Activated CD8-positive, alpha-beta memory T cell treated with anti-CD3 and anti-CD28 coated beads, Interleukin-2, amount 50 U/mL, for 24 hours (primary cell): ENCODE measurements around the gene DTNB.
"Not testable (repeated sequence)": the region's sequence is repeated elsewhere in the genome, so short reads cannot be mapped to it uniquely, and the experiment has no call there.

Experiments
- DNase-seq: peaks from one replicate; pipeline ENCODE4 v3.0.0-alpha.2; 2020; ENCODE audit errors: extremely low read depth

Gene DTNB

DNA sequence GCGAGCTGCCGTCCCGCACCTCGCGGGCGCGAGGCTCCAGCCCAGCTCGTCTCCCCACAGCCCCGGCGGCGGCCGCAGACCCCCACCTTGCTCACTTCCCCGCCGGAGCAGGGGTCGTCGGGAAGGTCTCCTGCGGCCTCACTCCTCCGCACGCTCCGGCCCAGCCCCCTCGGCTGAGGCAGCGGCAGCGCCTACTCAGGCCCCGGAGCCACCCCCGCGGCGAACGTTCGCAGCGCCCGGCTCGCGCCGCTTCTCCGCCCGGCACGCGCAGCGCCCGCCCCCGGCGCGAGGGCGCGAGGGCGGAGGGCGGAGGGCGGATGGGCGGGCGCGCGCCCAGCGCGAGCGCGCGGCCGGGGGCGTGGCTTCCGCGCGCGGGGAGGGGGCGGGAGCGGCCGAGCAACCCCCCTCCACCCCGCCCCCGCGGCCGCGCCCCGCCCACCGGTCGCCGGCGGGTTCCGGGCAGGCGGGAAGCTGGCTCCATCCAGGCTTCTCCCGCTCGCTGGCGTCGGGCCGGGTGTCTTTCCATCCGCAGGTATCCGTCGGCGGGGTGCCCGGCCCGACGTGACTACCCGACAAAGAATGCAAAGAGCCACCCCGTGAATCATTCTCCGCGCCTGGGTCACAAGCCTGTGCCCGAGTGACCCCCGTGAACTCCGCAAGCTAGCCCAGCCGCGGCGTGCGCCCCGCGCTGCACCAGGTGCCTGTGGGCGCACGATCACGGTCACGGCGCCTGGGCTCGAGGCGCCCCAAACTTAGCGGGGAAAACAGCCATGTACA is at the start of gene DTNB:
Gene DTNB, minus strand, starts transcription at position 278 of the 777 bp plus-strand sequence. CDS start 20,917 bp downstream, outside the sequence.
- DNase-seq, result no peak

DNA sequence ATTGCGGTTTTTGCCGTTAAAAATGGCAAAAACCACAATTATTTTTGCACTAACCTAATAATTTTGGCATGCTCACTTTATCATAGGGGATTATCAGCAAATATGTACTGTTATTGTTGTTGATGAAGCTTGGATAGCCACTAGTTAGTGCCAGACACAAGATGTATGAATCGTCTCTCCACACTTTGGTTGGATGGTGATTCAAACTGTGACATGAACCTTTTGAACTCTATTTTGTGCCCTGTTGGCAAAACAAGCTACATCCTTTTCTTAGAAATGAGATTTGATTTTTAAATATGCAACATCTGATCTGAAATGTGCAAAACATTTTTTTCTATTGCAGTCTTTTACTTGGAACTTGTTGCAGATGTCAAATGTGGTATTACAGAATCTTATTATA is 48.8 kb upstream of the DTNB start:
- DNase-seq, result no peak

DNA sequence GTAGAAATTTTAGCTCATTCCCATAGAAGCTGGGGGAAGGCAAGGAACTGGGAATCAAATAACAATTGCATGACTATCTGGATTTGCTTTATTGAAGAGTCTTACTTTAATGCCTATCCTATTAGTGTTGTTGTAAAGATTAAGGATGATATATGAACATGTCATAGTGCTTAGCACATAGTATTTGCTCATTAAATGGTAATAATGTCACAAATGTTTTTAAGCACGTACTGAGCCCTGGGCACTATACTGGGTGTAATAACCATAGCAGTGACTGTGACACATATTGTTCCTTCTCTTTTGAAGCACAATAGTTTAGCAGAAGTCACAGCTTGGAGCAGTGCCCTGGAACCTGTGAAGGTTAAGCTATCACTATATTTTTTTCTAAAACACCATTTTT is 47.2 kb upstream of the DTNB start:
- DNase-seq, result no peak

DNA sequence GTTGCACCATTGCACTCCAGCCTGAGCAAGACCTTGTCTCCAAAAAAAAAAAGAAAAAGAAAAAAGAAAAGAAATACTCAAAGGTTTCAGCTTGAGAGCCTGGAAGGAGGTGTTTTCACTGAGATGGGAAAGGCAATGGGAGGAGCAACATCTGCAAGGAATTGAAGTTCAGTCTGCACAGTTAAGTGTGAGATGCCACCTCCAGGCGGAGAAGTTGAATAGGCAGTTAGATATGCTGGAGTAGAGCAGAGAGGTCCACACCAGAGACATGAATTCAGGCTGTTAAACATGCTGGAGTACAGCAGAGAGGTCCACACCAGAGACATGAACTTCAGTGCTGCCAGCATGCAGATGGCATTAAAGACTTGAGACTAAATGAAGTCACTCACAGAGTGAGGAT is 41.4 kb upstream of the DTNB start:
- DNase-seq, result no peak

DNA sequence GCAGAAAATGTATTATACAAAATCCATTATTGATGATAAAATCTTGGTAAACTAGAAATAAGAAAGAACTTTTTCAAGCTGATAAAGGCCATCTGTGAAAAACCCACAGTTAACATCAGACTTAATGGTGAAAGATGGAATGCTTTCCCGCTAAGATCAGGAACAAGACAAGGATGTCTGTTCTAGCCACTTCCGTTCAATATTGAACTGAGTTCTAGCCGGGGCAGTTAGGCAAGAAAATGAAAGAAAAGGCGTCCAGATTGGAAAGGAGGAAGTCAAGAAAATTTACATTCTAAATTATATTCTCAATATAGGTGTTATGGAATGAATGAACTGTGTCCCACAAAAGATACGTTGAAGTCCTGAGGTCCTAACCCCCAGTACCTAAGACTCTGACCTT is 39.1 kb upstream of the DTNB start:
- DNase-seq, result no peak

DNA sequence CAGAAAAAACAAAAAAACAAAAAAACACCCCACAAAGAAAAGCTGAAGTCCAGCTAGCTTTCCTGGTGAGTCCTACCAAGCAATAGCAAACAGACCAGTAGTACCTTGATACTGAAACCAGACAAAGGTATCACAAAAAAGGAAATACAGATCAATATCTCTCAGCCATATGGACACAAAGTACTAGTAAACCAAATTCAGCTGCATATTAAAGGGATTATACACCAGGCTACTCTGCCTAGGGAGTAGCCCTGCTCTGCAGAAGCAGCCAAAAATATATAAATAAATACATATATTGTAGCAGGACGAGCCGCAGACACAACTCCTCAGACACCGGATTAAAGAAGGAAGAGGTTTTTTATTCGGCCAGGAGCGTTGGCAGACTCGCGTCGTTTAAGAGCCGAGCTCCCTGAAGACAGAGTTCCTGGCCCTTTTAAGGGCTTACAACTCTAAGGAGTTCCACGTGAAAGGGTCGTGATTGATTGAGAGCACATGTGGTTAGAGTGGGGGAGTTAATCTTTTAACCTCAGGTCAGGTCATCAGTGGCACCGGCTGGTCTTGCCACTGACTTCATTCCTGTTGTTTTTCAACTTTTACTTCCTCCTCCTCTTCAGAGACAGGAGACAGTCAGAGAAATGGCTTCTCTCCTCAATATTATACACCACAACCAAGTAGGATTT is 38.4 kb upstream of the DTNB start:
- no peak for DNase-seq

DNA sequence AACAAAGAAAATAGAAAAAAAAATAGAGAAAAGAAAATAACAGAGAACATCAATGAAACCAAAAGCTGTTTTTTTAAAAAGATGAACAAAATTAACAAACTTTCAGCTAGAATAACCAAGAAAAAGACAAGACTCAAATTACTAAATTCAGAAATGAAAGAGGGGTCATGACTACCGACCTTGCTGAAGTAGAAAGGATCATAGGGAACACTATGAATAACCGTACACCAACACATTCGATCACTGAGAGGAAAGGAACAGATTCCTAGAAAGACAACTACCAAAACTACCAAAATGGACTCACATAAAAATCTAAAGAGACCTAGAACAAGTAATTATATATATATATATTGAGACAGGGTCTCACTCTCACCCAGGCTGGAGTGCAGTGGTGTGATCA is 37.4 kb upstream of the DTNB start:
- DNase-seq, result no peak

DNA sequence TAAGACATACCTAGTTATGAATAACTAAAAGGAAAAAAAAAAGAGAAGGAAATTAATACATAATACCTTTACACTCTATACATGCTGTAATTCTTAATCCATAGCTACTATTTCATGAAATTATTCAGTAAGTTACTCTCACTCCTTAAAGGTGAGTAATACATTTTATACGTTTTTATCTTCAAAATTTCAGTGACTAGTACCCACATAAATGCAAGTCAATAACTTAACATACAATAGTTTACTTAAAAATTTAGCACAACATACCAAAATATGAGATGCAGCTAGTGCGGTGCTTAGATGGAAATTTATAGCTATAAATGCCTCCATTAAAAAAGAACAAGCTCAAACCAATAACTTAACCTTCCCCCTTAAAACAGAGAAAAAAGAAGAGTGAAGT is 36.0 kb upstream of the DTNB start:
- DNase-seq, result no peak

DNA sequence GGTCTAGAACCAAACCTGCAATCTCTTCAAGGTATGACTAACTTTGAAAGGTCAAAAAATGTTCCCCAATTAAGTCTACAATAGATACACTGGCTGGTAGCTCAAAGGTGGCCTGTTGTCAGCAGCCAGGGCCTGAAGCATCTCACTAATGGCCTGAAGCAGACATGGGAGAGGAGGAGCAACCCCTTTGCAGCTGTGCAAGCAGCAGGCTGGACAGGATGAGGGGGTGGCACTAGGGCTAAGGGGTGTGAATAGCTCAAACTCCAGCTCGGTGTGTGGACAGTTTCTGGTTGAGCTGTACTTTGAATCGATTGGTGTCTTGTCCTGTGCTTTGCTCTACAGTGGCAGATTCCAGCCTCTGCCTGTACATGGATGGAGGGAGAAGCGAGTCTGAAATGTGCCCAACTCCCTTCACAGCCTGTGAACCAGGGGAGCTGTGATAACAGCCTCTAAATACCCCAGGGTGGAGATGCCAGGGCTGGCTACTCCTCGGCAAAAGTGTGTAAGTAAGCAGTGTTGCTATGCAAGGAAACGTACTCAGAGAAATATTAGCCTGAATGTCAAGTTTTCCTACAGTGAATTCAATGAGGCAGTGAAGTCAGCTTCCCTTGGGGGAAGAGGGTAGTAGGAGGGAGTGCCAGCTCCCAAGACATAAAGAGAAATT is 34.7 kb upstream of the DTNB start:
- DNase-seq, result no peak

DNA sequence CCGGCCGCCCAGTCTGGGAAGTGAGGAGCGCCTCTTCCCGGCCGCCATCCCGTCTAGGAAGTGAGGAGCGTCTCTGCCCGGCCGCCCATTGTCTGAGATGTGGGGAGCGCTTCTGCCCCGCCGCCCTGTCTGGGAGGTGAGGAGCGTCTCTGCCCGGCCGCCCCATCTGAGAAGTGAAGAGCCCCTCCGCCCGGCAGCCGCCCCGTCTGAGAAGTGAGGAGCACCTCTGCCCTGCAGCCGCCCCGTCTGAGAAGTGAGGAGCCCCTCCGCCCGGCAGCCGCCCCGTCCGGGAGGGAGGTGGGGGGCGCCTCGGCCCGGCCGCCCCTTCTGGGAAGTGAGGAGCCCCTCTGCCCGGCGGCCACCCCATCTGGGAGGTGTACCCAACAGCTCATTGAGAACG is 32.2 kb upstream of the DTNB start:
- not testable (repeated sequence) for DNase-seq

DNA sequence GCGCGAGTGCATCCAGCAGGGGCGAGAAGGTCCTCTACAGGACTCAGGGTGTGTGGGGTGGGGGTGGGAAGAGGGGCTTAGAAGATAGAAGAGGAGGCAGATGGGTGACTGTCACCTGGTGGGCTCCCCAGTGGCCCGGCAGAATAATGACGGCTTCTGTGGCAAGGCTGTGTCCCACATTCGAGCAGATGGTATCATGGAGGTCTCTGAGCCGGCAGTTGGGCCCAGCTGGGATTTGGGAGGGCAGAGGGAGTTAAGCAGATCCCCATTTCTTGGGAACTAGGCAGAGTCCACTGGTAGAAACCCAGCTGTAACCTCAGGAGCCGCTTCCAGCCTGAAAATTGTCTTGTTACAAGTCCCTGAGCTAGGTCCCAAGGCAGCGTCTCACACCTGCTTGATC is 28.4 kb upstream of the DTNB start:
- no peak for DNase-seq

DNA sequence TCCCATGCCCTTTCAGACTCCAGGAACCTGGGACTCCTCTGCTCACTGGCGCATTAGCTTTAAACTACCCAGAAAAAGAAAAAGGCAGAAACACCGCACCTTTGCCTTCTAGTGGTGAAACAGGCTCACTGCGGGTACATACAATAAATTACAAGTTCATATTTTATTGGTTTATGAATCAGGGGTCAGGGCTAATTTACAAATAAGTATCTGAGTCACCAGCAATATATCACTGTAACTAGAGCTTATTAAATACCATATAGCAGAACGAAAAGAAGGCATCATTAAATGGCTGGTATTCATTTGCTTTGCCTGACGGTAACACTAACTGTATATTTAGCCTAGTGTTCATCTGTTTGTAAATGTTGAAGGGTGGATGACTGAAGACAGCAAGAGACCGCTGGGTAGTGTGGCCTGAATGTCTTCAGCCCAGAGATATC is 26.9 kb upstream of the DTNB start:
- no peak for DNase-seq

DNA sequence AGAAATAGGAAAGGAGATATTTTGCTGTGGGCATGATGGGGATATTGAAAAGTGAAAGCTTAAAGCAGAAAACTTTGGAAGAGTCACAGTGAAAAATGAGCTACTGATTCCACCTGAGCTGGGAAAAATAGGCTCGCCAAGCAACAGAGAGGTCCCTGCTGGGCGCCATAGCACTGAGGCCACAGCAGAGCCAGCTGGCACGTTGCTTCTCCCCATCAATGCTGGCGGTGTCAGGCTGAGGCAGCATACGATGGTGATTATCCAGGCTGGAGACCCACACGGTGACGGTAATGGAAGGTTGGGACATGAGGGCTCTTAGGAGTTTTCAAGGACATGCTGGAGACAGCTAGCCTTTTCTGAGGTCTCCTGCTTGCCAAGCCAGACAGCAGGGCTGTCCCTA is 25.8 kb upstream of the DTNB start:
- no peak for DNase-seq

DNA sequence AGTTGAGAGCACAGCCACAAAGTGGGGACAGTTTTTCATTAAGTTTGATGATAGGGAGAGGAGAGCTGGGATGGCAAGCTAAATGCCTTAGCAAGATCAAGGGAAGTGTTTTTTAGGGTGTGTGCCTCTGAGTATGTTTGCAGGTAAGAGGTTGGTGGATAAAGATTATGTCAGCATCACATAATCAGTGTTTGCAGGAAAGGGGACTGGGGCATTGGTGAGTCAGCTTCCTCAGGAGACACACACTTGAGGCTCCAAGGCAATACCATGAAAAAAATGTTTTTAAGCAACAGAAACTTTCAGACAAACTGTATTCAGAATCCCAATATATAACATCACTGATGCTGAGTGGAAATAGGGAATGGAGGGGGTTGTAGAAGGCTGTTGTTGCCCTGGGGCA is 25.4 kb upstream of the DTNB start:
- no peak for DNase-seq

DNA sequence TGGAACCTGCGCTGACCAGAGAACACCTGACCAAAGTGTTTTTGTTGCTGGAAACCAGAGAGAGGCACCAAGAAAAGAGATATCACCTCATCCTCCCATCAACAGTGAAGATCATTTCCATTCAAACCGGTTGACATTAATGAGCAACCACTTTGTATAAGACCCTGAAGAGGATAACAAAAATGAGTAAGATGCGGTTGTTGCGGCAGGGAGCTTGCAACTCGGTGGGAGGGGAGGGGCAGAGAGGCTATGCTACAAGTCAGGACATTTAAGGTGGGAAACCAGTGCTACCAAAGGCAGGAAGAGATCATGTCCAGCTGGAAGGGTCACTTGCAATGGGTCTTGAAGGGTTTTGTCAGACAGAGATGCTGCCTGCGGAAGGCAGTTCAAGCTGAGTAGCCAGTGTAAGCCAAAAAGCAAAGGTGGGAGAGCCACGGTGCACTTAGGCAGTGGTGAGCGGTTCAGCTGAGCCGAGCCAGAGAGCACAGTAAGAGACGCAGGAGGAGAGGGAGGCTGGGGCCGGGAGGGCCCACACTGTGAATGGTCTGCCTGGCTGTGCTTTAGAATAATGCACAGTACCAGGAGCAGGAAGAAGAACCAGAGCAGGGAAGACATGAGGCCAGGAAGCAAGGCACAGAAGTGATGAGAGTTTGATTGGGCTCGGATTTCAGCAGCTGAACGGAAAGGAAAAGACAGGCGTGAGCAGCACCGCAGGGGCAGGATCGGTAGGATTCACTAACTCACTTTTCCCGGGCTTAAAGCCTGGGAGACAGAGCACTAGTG is 24.4 kb upstream of the DTNB start:
- no peak for DNase-seq

DNA sequence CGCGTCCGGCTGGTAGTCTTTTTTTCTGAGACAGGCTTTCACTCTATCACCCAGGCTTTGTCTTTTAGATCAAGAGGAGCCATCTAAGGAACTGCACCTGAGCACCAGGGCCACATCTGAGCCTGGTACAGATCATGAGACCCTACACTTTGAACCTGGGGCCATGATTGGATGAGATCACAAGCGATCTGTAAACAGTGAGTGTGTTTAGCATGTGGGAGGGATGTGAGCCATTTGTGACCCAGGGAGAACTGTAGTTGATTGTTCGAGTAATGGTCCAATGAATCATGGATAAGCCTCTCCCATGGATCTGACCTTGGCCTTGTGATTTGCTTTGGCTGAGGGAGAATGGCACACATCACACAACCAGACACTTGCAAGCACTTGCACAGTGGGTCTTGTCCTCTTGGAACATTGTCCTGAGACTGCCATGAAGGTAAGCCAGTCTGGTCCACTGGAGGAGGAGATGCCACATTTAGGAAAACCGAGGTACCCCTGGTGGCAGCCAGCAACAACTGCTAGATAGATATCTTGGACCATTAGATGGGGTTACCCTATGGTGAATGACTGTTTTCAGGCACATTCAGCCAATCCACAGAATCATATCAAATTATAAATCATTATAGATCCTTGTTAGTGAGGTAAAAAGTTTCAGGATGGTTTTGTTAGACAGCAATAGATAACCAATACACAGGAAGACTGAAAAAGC is 19.5 kb upstream of the DTNB start:
- no peak for DNase-seq

DNA sequence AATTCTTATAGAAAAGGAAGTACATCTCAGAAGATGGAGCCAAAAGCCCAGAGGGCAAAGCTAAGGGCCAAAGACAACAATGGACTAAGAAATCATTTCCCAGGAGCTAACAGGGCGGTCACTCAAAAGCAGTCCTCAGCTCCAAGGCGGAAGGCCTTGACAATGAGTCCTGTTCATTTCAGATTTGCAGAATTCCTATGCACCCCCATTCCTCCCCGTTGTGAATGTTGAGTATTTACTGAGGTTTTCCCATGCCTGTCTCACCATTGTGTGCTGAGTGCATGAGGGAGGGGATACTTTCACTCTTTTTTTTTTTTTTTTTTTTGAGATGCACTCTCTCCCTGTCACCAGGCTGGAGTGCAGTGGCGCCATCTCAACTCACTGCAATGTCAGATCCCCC is 18.8 kb upstream of the DTNB start:
- DNase-seq, result no peak

DNA sequence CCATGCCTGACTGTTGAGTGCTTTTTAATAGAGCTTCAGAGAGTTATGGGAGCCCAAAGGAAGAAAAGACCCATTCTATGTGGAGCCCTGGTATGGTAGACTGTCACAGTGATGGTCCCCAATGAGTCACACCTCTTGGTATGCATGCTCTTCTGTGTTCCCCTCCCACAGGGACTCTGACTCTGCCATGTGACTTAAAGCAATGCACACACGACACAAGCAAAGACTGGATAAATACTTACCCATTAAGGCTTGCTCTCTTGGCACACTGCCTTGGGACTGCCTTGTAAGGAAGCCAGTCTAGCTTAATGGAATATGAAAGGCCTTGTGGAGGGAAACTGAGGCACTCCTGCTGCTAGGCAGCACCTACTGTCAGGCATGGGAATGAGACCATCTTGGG is 16.7 kb upstream of the DTNB start:
- DNase-seq, result no peak

DNA sequence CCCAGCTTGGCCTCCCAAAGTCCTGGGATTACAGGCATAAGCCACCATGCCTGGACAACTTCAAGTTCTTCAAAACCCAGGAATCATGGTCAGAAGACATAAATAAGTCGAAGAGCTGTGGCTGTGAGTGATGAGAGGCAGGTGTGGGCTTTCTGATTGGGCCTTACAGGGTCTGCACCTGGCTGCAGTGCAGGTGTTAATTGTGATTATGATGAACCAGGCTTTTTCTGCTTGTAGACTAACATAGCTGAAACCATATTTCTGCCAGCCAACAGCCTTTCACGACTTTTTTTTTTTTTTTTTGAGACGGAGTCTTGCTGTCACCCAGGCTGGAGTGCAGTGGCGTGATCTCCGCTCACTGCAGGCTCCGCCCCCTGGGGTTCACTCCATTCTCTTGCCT is 14.9 kb upstream of the DTNB start:
- no peak for DNase-seq

DNA sequence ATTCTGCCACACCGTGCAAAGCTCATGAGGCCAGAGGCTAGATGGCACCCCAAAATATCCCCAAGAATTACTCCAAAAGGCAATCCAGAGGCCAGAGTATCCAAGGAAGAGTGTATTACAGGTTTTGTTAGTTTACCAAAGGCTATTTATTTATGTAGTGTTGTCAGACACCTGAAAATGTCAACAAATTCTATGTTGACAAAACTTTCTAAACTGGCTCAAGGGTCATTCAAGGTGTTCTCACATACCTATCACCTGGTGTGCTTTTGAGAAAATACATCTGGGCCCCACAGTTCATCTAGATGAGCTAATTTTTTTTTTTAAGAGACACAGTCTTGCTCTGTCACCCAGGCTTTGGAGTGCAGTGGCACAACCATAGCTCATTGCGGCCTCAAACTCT is 12.4 kb upstream of the DTNB start:
- no peak for DNase-seq
